Lower lobe of right lung (tissue), 2 donors: ENCODE data around the gene TTC9. TPM values are rescaled to one million over a fixed set of nuclear protein-coding genes. Genes with fewer than 3 reads are reported as not detected.

ENCODE experiments used
- ATAC-seq, 2 donors: fragments of 200-7000 bp; cut with Tn5 transposase; one replicate each; pipeline ENCODE4 v1.9.1; 2020 to 2022; ENCODE audit warnings: mild to moderate bottlenecking in 2 of 2, moderate library complexity in 2 of 2
- DNase-seq: peaks from one replicate; pipeline ENCODE4 v3.0.0-alpha.2; 2020
- H3K27ac ChIP-seq: fragments of 200-600 bp; one replicate; pipeline ENCODE4 v1.8.0; 2022
- H3K27me3 ChIP-seq: fragments of 200-600 bp; one replicate; pipeline ENCODE4 v1.8.0; 2022; ENCODE audit warnings: low read depth
- H3K36me3 ChIP-seq: fragments of 200-600 bp; one replicate; pipeline ENCODE4 v1.8.0; 2022; ENCODE audit warnings: mild to moderate bottlenecking
- H3K4me1 ChIP-seq: fragments of 200-600 bp; one replicate; pipeline ENCODE4 v1.8.0; 2022
- H3K4me3 ChIP-seq: fragments of 200-600 bp; one replicate; pipeline ENCODE4 v1.8.0; 2022; ENCODE audit warnings: mild to moderate bottlenecking
- H3K9me3 ChIP-seq: fragments of 200-600 bp; one replicate; pipeline ENCODE4 v1.8.0; 2022
- CTCF ChIP-seq: fragments of 200-600 bp; IDR thresholded peaks from one replicate; pipeline ENCODE4 v1.8.0; 2022; ENCODE audit warnings: antibody characterized with exemption, mild to moderate bottlenecking
- intact Hi-C: fragments of 100-400 bp; cut with DNase I; formaldehyde crosslinking; loops from one replicate; pipeline ENCODE4 v1.11.0; 2022
- total RNA-seq: library from RNA; stranded (reverse); fragmentation: NEBNext Ultra II Directional; extraction: Animal tissue kit (Norgen Biotek cat#: 25700); gene quantifications from one replicate; pipeline ENCODE4 v1.2.1, GENCODE V29; 2021
- donor health status: DM: no; HTN: yes; CAD: no; lungs with severe emphysema.

Gene TTC9
- total RNA-seq, 1 donor from 2014 or later, result 5.5 TPM

GRCh38 chr14:70704960-70705359 is 63.2 kb downstream of the TTC9 start:
- ATAC-seq, result no peak
- intact Hi-C loops, result no loop called here
- H3K9me3 ChIP-seq, result no peaks in the 10 kb centered on the region
- no peak overlapping the region for H3K27ac ChIP-seq
- peaks cover 5% of the 10 kb centered on the region for H3K4me1 ChIP-seq
- TF ChIP-seq CTCF, result no peak
- DNase-seq, result no peak
- H3K4me3 ChIP-seq, result no peak overlapping the region
- H3K36me3 ChIP-seq, result no peaks in the 10 kb centered on the region
- H3K27me3 ChIP-seq, result no peaks in the 10 kb centered on the region

GRCh38 chr14:70706177-70706576 is 64.5 kb downstream of the TTC9 start:
- intact Hi-C loops, result no loop called here
- Histone ChIP-seq H3K27me3 (no peaks in the 10 kb centered on the region), H3K4me3 (no peak overlapping the region), H3K27ac (no peak overlapping the region), H3K4me1 (peaks cover 5% of the 10 kb centered on the region), H3K36me3 (no peaks in the 10 kb centered on the region), H3K9me3 (no peaks in the 10 kb centered on the region)
- ATAC-seq, result no peak
- no peak for DNase-seq
- TF ChIP-seq CTCF, result no peak

DNA sequence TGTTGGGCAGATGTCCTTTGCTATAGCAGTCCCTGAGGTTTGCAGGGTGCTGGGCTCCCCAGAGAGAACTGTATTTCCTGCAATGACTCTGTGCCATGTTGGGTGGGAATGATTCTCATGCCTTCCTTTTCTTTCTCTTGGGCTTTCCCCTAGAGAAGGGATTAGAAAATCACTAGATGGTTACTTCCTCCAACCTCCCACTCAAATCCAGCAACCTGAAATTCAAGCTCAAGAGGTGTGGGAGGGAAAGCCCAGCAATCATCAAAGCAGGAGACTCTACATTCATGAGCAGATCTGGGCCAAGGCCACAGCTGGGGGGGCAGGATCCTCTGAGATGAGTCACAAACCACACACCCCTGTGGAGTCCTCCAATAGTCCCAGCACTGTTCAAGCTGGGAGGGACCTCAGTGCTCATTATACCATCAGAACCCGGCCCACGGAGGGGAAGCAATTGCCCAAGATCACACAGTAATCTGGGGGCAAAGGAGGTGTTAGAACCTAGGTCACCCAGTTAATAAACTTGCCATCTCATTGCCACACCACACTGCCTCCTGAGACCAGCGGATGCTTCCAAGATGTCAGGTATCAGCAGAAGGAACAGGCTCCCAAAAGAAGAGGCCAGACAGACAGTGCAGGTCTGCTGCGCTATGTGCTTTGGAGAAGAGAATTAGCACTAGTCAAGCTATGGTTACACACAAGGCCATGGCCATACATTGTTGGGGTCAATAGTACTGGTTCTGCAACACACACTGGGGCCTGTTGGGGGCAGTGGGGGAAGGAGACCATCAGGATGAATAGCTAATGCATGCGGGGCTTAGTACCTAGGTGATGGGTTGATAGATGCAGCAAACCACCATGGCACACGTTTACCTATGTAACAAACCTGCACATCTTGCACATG is 65.7 kb downstream of the TTC9 start:
- DNase-seq, result no peak
- peaks cover 4% of the 10 kb centered on the region for H3K4me1 ChIP-seq
- no peak overlapping the region for H3K4me3 ChIP-seq
- no peaks in the 10 kb centered on the region for H3K36me3 ChIP-seq
- H3K9me3 ChIP-seq, result no peaks in the 10 kb centered on the region
- no peak for TF ChIP-seq CTCF
- H3K27me3 ChIP-seq, result no peaks in the 10 kb centered on the region
- ATAC-seq, result peak; percentile 72 to 78
- intact Hi-C loops, result no loop called here
- H3K27ac ChIP-seq, result no peak overlapping the region

DNA sequence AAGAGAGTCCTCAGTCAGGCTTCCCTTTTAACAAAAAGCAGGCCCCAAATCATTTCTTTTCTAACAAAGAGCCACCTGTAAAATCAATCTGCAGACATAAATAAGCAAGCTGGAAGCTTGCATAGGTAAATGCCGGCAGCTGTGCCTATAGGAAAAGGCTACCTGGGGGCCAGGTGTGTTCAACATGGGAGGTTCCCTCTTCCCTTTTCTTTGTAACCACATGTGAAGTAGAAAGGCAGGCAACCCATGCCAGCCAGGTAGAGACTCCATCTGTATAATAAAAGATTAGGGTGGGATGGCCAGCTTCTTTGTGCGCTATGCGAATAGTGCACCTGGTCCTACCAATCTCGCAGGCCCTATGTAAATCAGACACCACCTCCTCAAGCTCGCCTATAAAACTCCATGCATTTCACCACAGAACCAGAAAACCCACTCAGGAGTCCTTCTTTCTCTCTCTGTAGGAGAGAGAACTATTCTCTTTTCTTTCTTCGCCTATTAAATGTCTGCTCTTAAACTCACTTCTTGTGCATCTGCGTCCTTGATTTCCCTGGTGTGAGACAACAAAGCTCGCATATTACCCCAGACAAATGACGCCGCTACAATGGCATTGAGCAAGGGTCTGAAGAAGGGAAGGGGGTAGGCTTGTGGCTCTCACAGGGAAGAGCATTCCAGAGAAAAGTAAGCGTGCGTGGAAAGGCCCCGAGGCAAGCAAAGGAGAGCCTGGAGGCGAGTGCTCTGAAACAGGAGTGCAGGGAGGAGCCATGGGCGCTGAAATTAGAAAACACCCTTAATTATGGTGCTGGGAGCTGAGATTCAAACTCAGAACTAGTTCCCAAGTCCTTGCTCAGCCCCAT is 67.2 kb downstream of the TTC9 start:
- intact Hi-C loops, result no loop called here
- Histone ChIP-seq H3K36me3 (no peaks in the 10 kb centered on the region), H3K27me3 (no peaks in the 10 kb centered on the region), H3K9me3 (no peaks in the 10 kb centered on the region), H3K4me1 (peaks cover 9% of the 10 kb centered on the region), H3K4me3 (no peak overlapping the region), H3K27ac (no peak overlapping the region)
- no peak for TF ChIP-seq CTCF
- no peak for ATAC-seq
- no peak for DNase-seq

DNA sequence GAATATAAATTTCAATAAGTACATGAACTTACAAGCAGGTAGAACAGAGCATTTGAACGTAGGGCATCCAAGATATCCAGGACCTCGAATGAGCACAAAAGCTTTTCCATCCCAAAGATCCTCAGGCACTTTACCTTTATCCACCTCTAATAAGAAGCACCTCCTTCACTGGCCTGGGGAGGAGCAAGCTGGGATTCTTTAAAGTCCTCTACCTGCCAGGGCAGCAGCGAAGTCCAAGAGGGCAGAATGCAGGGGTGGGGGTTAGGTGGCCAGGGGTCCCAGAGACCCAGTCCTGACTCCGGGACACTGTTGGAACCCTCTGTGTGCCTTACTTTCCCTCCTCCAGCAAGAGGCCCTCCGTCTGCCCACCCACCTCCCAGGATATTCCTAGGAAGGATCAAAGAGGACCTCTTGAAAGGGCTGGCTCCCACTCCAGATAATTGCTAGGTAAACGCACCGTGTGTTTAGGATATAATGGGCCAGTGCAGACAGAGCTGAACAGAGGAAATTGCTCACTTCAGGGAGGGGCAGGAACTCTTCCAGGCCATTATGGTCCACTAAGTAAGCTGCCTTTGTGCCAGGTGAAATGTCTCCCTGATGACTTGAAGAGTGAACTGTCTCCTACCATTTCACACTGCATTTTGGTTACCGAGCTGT is 68.1 kb downstream of the TTC9 start:
- no peaks in the 10 kb centered on the region for H3K36me3 ChIP-seq

More for the DNA sequence above, 68.1 kb downstream of the TTC9 start:
- H3K4me1 ChIP-seq, result peaks cover 13% of the 10 kb centered on the region
- intact Hi-C loops, result no loop called here
- H3K9me3 ChIP-seq, result no peaks in the 10 kb centered on the region
- ATAC-seq (peak; percentile 83 to 85), DNase-seq (no peak)
- no peaks in the 10 kb centered on the region for H3K27me3 ChIP-seq
- H3K4me3 ChIP-seq, result no peak overlapping the region
- no peak overlapping the region for H3K27ac ChIP-seq
- no peak for TF ChIP-seq CTCF
